Measurements from ENCODE around the gene TRIP12. TPM values are rescaled to one million over a fixed set of nuclear protein-coding genes. Genes with fewer than 3 reads are reported as not detected.
"Not testable (repeated sequence)": the region's sequence is repeated elsewhere in the genome, so short reads cannot be mapped to it uniquely, and the experiment has no call there.

Gene TRIP12
- total RNA-seq, 1 experiment from 2014 or later, result 175 TPM

- TF ChIP-seq ZBTB33 (IDR thresholded peaks at IDR 0.05; ENCODE audit: extremely low read depth, insufficient replicate concordance, low read length) (no peak), POLR2AphosphoS5 (IDR thresholded peaks at IDR 0.05; ENCODE audit: low read depth, low read length) (no peak), TCF7L2 (IDR thresholded peaks at IDR 0.05; ENCODE audit: borderline replicate concordance, extremely low read depth, insufficient read depth, insufficient read length) (no peak), EZH2 (IDR thresholded peaks at IDR 0.05) (no peak), REST (IDR thresholded peaks at IDR 0.05; ENCODE audit: low read depth) (no peak), FOSL1 (IDR thresholded peaks at IDR 0.05; ENCODE audit: low read depth) (no peak)
Observed at GRCh38 chr2:229925201-229925600, 3.4 kb upstream of the TRIP12 start (continued).

GRCh38 chr2:229924541-229924940 lies 2.7 kb upstream of the TRIP12 start:
- H2AFZ ChIP-seq (ENCODE audit: low read depth, low read length, poor library complexity, severe bottlenecking); H3K4me3 ChIP-seq (replicated peaks in 1 of 2; ENCODE audit: low read depth in 1 of 2, low read length in 2 of 2); BruUV-seq (replicated peaks); H3K27me3 ChIP-seq (ENCODE audit: insufficient read depth, low read length); CTCF ChIA-PET; H3K9ac ChIP-seq (ENCODE audit: low read length); RAD21 ChIA-PET (ENCODE audit: low non-redundant PET in 1 of 2, low total read pairs in 2 of 2, uncharacterized antibody in 2 of 2, unreplicated experiment in 2 of 2); ATAC-seq; DNase-seq (ENCODE audit: low read depth, low spot score); H3K36me3 ChIP-seq (ENCODE audit: control insufficient read depth in 1 of 2, insufficient read depth in 2 of 2, low read length in 2 of 2); H3K9me2 ChIP-seq (ENCODE audit: insufficient read depth); H3K4me2 ChIP-seq (ENCODE audit: low read length); H4K20me1 ChIP-seq (ENCODE audit: insufficient read depth); H3K9me3 ChIP-seq (ENCODE audit: control insufficient read depth in 1 of 2, insufficient read depth in 1 of 2, low read depth in 1 of 2, low read length in 2 of 2); H3K27ac ChIP-seq (ENCODE audit: low read depth, low read length); POLR2A ChIA-PET: not testable (repeated sequence)
- peaks cover 45% of the 10 kb centered on the region for H3K79me2 ChIP-seq (ENCODE audit: insufficient read depth, low read length)
- intact Hi-C loops (cut with micrococcal nuclease), result loop anchor here (5.0 to 10.0 kb wide), 2 partner anchors 688 to 870 kb away; no protein-coding TSS in a partner anchor
- H3K4me1 ChIP-seq (ENCODE audit: control insufficient read depth in 1 of 2, insufficient read depth in 2 of 2, low read length in 2 of 2), result peaks cover 14 to 19% of the 10 kb centered on the region in 2 experiments; a peak in 3 of 4 replicates
